GM13976 (cell line): Measurements from ENCODE around the gene RERE.

Experiments
- DNase-seq: peaks from one replicate; pipeline ENCODE4 v3.0.0; 2012; ENCODE audit warnings: low spot score
- in situ Hi-C: fragments of 300-500 bp; cut with MboI; formaldehyde crosslinking; loops from one replicate; pipeline ENCODE4 v1.12.0; 2022; ENCODE audit warnings: low sequenced_read_pairs, mixed read lengths, inconsistent platforms; ENCODE audit not compliant: unreplicated experiment
- TF ChIP-seq, protein P1 (sequence below): IDR thresholded peaks from 2 replicates; pipeline ENCODE4 v1.5.1; 2012; ENCODE audit warnings: borderline replicate concordance, mild to moderate bottlenecking; ENCODE audit not compliant: insufficient read depth; ENCODE audit errors: extremely low read depth, missing control alignments, control extremely low read depth

Gene RERE

DNA sequence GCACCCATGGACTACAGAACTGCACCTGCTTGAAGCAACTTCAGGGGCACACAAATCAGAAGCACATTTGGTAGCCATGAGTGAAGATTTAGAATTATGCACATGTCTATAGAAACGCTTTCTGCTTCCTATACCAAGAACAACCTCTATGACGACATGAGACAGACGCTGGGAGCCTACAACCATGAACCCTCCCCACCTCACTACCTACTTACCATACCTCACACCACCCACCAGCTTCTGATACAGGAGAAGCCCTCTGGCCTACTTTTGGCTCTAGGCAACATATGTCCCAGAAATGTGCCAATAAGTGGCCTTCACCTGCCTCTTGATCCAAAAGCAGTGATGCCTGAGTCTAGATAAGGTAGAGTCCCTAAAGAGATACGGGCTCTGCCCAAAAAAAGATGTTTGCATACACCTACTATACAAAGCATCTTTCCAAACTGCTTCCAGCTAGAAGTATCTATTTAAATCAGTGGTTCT, 441.0 kb downstream of the RERE start:
- TF ChIP-seq, protein P1, sequence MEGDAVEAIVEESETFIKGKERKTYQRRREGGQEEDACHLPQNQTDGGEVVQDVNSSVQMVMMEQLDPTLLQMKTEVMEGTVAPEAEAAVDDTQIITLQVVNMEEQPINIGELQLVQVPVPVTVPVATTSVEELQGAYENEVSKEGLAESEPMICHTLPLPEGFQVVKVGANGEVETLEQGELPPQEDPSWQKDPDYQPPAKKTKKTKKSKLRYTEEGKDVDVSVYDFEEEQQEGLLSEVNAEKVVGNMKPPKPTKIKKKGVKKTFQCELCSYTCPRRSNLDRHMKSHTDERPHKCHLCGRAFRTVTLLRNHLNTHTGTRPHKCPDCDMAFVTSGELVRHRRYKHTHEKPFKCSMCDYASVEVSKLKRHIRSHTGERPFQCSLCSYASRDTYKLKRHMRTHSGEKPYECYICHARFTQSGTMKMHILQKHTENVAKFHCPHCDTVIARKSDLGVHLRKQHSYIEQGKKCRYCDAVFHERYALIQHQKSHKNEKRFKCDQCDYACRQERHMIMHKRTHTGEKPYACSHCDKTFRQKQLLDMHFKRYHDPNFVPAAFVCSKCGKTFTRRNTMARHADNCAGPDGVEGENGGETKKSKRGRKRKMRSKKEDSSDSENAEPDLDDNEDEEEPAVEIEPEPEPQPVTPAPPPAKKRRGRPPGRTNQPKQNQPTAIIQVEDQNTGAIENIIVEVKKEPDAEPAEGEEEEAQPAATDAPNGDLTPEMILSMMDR = no peak
- in situ Hi-C loops = no loop called here
- no peak for DNase-seq

DNA sequence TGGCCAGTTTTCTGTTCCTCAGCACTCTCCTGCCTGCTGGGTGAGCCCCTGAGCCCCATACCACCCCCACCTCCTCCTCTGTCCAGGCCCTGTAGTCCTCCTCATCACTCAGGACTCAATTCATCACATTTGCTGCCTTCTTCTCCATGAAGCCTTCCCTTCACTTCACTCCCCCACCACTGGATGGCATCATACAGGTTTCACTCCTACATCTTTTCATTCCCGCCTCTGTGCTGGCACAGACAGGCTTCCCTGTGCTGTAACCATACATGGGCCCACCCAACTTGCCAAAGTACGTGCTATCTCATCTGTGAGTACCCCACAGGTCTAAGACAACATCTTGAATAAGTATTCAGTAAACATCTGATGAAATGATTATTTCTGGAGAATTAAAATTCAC, 442.6 kb downstream of the RERE start:
- in situ Hi-C loops = no loop called here
- TF ChIP-seq, protein P1 = no peak
- no peak for DNase-seq

DNA sequence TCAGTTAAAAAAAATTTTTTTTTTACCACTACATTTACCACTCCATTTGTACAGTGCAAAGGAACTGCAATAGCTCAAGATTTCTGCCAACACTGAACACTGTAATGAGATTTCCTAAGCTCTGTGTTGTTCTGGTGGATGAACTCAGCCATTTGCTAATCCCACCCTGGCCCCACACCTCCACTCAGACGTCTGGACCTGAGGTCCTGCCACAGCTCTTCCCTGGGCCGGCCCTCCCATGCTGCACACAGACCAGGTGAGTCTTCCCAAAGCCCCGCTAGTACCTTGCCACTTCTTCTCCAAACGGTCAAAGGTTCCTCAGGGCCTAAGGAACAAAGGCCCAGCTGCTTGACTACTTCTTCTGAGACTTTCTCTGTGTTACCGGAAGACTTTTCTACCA, 443.1 kb downstream of the RERE start:
- in situ Hi-C loops = no loop called here
- no peak for DNase-seq
- TF ChIP-seq, protein P1 = no peak

DNA sequence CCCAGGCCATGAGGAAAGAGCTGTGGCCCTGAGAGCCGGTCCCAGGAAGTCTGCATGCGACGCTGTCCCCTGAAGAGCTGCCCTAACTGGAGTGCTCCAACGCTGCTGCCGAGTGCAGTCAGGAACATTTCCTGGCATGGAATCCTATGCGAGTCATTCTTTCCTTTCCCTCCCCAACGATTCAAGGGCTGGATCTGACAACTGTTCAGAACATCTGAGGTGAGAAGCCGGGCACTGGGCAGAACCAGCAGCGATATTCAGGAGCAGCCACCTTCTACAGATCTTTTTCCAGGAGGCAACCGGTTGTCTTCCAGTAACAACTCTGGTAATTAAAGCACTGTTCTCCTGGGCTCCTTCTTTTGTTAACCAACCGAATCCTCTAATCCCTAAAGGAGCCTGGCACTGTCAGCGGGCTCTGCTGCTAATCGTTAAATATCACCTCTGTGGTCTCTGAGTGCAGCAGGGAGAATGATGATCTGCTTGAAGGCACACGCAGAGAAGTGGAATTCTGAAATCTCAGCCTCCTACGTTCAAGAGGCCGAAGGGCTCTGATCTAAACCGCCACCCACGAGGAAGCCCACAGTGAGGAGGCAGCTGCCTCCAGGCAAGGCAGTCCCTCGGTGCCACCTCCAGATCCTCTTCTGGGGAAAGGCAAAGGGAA, 443.7 kb downstream of the RERE start:
- in situ Hi-C loops = no loop called here
- TF ChIP-seq, protein P1 = no peak
- DNase-seq = no peak

DNA sequence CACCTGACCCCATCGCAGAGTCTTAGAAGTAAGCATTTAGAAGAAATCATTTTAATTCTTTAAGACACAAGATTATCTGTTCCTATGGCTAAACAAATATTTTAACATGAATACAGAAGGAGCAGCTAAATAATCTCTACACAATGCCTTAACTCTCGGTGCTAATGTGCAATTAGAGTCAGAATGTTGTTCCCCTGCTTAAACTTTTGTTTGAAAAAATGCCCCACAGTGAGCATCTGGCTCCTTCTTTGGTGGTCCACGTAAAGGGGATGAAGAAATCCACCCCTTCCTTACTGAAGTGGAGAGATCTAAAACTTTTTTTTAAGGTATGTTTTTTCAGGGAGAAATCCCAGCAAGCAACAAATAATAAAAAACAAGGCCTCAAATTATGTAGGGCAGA, 444.3 kb downstream of the RERE start:
- in situ Hi-C loops = no loop called here
- TF ChIP-seq, protein P1 = no peak
- DNase-seq = no peak

DNA sequence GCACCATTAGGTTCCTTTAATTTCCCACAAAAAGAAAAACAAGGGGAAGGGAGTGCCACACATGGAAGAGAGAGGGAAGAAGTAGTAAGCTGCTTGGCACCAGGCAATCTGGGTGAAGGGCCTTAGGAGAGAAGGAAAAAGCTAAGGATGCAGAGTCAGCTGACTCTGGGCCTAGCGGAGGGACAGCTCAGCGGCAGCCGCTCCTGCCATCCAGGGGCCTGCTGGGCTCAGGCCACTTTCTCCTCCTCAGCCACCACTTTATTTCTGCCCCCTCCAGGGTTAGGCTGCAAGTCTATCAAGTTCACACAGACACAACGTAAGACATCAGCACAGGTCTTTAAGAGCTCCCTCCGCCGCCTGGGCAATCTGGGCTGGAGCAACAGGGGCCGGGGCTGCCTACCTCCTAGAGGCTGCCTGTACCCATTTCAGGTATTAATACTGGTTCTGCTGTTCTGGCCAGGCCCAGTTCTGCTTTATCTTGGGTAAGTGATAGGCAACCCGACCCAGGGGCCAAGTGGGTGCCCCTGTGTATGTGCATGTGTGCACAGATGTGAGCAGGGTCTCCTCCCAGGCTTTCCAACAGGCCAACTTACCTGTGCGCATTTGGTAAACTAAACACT, 446.0 kb downstream of the RERE start:
- in situ Hi-C loops = no loop called here
- no peak for DNase-seq
- TF ChIP-seq, protein P1 = no peak
